Measurements from ENCODE around the gene CPSF4L.

Gene CPSF4L

DNA sequence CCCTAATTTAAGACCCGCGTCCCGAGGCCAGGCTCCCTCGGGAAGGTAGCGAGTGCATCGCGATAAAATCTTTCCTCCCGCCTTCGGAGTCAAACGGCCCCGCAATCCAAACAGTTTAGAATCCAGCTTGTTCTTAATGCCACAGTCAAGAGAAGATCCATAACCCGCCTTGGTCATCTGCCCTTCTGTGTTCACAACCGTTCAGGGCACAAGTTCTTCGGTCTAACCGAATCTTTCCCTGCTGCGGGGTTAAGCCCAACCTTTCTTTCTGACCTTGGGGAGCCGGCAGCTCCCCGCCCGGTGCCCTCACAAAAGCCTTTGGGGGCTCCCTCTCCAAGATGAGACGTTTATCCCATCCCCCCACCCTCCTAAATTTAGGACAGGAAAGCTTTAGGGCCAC, 30.3 kb downstream of the CPSF4L start:
- DNase-seq = peak; percentile 24

DNA sequence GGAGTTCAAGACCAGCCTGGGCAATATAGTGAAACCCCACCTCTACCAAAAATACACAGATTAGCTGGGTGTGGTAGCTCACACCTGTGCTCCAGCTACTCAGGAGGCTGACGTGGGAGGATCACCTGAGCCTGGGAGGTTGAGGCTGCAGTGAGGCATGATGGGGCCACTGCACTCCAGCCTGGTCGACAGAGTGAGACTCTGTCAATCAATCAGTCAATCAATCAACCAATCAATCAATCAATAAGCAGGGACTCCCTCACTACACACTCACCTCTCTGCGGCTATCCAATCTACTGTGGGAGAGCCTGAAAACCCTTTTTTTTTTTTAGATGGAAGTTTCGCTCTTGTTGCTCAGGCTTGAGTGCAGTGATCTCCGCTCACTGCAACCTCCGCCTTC, 31.6 kb downstream of the CPSF4L start:
- no peak for DNase-seq

DNA sequence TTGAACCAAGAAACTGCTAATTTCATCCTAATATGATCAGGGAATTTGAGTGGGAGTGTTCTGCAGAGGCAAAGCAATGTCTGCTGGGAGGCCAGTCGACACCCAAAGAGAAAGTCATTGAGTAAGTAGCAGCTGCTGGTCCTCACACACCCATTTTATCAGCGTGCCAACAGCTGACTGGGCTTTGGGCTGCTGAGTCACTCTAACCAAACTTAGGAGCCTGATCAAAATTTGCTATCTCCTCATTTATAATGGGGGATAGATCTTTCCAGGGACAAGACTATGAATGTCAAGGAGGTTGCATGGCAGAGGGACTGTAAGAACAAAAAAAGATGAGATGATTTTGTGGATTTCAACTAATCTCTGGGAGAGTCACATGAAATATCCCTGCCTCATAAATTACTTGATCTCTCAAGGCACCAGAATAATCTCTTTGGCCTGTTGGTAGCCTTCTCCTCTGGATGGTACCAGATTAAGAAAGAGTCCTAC, 32.9 kb downstream of the CPSF4L start:
- peak; percentile 44 for DNase-seq

DNA sequence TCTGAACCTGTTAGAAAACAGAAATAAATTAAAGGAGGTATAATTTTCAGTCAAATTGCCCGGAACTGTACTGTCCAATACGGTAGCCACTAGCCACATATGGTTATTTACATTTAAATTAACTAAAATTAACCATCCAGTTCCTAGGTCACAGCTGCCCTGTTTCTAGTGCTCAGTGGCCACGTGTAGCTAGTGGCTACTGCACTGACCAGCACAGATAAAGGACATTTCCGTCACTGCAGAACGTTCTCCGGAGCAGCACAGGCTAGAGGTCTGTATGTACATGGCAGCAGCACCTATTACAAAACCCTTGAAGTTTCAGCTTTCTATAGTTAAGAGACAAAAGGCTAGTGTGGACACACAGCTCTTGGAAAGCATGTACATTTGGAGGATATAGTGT, 33.7 kb downstream of the CPSF4L start:
- no peak for DNase-seq

DNA sequence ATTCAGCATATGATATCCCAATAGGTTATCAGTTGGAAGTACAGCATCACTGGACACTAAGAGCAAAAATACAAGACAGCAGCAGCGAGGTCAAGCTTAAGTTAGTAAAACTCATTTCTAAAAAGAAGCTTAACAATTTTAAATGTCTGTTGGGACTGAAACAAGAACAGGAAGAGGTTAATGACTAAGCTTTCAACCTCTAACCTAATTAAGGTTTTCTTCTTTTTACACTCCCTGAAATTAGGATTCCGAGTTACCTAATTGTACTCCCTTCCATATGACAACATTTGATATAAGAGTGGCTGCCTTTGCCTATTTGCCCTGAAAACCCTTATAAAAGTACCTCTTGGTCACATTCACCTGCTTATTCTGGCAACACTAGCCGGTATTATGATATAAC, 34.3 kb downstream of the CPSF4L start:
- DNase-seq = no peak

DNA sequence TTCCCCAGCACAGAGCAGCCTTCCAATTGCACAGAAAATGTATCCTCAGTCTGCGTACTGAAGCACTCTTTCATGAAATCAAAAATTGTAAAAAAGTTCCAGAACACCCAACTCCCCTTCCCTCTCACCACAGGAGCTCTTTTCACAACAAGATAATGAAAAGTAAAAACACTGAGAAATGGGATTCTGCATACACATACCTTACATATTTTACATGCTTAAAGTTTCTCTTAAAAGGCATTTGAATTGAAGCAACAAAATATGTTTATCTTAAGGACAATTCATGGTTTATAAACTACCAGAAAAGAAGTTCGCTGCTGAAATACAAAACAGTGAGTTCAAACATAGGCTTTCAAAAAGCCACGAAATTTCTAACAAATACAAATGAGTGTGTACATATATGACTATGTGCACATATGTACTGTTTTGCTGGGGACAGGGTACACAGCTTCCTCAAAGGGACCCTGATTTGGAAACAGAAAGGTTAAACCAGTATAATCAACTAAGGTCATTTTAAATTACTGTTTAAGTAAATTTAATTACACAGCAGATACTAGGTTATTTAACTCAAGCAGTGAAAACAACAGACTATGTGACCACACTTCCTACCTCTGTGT, 35.0 kb downstream of the CPSF4L start:
- DNase-seq = no peak

DNA sequence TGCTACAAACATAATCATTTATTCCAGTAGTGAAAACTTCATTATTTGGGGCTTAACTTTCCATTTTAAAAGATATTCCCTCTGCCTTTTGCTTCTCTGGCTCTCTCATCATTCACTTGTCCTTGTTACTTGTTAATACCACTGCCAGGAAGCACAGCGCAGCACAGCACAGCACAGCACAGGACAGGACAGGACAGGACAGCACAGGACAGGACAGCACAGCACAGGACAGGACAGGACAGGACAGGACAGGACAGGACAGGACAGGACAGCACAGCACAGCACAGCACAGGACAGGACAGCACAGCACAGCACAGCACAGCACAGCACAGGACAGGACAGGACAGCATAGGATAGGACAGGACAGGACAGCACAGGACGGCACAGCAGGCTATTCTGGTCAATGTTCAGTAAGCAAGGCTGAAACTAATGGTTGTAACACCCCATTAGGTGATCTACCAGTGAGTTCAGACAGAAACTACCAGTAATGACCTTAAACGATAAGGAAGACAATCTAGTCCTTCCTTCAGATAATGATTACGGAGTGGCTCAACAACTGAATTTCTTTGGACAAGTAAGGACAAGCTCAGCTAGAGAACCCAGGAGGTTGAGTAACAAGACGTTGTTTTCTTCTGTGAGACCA, 36.9 kb downstream of the CPSF4L start:
- DNase-seq = no peak

DNA sequence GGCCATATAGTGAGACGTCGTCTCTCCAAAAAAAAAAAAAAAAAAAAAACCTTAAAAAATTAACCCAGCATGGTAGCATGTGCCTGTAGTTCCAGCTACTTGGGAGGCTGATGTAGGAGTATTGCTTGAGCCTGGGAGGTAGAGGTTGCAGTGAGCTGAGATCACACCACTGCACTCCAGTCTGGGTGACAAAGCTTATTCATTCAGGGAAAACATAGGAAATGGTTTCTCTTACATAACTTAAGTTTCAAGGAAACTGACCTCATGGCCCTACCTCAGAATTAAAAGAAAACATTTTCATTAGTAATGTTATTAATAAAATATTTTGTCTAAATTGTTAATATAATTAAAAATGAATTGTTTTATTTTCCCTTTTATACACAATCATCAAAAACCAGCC, 37.4 kb downstream of the CPSF4L start:
- no peak for DNase-seq

DNA sequence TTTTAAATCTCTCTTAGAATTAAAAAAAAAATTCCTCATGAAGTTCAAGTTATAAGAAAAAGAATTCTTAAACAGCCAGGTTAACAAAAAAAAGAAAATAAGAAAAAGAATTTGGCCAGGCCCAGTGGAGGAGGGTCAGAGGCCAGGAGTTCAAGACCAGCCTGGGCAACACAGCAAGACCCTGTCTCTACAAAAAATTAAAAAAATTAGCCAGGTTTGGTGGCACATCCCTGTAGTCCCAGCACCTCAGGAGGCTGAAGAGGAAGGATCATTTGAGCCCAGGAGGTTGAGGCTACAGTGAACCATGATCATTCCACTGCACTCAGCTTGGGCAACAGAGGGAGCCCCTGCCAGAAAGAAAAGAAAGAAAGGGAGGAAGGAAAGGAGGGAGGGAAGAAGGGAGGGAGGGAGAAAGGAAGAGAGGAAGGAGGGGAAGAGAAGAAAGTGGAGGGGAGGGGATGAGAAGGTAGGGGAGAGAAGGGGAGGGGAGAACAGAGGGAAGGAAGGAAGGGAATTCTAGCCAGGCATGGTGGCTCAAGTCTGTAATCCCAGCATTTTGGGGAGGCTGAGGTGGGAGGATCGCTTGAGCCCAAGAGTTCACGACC, 38.0 kb downstream of the CPSF4L start:
- no peak for DNase-seq

DNA sequence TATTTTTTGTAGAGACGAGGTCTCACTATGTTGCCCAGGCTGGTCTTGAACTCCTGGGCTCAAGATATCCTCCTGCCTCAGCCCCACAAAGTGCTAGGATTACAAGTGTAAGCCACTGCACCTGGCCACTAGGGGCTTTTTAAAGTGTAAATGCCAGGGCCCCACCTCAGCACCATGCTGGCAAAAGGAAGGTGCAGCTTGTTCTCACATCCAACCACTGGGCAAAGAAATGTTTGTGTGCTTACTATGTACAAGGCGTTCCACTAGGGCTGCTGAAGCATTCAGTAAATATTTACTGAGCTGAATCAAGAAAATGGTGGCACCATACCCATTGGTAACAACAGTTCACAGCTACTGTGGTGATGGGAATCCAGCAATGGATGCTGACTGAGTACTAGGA, 46.2 kb downstream of the CPSF4L start:
- DNase-seq = no peak

DNA sequence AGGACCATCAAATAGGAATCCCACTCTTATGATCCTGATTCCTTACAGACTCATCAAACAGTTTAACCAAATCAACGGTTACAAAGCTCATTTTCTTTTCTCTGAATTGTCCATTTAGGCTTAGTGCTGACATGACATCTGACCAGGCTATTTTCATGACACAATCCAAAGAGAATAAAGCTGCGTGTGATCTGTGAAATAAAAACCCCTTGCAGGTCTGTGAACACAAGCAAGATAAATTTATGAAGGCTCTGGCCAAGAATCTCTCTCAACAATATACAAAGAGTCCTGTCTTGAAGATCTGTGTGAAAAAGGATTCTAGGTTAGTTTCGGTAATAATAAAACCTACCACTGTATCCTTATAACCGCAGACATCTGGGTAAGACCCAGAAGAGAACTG, 46.8 kb downstream of the CPSF4L start:
- no peak for DNase-seq

DNA sequence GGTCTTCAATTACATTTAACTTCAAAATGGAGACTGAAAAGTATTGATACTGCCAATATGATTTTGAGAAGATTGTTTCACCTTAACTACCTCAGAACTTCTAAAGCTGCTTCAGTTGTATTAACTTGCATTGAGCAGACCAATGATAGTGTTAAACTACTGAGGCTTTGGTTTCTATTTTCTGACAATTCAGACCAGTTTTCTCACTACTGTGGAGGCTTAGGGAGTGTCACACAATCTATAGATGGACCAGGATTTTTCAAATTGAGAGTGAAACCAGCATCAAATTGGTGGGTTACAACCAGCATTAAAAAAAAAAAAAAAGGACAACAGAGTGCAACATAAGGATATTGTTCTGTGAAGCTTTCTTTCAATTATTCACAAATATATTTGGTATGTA, 47.7 kb downstream of the CPSF4L start:
- no peak for DNase-seq

DNA sequence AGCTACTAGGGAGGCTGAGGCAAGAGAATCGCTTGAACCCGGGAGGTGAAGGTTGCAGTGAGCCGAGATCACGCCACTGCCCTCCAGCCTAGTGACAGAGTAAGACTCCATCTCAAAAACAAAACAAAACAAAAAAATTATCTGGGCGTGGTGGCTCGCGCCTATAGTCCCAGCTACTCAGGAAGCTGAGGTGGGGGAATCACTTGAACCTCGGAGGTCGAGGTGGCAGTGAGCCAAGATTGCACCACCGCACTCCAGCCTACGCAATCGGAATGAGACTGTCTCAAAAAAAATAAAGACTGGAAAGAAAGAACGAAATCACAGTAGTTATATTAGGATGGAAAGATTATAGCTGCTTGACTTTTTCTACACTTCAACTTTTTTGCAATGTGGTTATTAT, 49.9 kb downstream of the CPSF4L start:
- DNase-seq = no peak

DNA sequence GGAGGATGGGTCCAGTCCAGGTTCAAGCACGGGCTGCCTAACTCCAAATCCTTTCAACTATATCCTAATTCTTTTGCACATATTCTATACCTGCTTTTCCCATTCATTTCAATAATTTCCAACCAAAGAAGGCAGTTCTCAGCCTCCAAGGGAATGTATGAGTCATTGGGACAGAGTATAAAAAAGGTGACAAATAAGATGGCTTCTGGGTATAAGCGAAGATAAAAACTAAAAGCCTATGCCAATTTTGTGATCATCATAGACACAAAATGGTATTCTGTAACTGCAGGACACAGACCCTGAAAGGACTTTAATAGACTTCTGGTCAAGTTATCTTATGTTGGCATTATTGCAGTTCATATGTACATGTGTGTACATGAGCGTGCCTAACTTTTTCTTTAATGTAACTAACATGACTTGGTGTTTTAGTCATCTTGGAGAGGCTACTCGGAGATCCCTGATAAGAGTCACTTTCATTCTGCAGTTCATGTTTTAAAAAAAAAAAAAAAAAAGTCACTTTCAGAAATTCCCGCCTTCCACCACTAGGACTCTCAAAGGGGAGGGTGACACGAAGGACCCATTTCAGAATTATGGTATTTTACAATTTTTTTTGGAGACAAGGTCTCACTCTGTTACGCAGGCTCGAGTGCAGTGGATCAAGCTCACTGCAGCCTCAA, 51.5 kb downstream of the CPSF4L start:
- DNase-seq = no peak

DNA sequence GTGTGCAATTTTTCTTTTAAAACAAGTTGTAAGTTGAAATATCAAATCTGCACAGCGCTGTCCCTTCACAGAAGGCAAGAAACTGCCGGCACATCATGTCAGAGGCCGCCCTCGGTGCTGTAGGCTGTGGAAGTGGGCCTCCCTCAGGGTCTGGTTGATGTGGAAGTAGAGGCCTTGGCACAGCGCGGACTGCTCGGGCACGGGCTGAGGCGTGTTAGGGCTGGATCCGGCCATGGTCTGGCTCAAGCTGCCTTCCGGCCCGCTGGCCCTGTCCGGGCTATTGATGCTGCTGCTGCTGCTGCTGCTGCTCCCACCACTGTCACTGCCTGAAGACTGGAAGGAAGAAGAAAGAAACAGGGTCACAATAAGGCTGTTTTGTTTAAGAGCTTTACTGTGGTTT, 52.2 kb downstream of the CPSF4L start:
- DNase-seq = no peak

DNA sequence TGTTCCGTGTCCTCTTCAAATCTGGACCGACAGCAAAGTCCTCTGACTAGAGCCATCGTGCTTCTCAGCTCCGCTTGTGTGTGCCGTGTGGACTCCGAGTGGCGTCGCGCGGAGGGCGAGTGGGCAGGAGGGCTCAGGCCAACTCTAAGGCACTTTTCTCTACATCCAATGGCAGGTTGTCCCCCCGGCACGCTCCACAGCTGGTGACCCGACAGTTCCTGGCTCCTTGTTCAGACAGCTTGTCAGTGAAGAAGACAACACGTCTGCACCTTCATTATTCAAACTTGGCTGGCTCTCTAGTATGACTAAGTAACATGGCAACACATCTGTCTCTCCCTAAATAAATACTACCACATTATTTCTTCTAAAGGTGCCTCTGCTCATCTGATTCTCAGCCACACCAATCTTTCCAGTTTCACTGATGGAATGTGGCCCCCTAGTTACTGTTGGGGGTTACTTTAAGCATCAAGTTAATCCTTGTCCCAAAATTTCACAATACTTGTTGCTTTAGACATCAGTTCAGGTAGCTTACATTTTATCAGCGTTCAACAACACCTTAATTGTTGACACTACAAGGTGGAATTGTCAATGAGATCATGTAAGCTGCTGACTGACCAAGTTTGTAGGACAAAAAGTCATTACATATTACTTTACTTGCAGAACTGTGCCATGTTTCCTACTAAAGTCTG, 53.4 kb downstream of the CPSF4L start:
- DNase-seq = no peak

DNA sequence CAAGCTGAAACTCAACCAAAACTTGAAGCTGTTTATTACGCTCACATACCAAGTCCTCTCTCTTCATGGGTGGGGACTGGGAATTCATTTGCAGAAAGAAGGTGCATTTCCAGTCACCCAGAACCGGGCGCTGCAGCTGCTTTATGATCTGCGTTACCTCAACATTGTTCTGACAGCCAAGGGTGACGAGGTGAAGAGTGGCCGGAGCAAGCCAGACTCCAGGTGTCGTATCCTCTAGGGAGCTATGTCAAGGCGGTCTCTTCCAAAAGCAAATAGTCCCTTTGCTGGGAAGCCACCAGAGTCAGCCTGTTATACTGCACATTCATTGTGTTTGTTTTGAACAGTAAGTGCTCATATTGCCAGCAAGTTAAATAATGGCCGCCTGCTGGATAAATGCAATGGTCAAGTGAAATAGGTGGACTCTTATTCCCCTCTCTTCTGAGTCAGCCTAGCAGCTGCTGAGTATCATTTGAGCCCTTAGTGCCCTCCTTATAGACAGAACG, 56.2 kb downstream of the CPSF4L start:
- no peak for DNase-seq

DNA sequence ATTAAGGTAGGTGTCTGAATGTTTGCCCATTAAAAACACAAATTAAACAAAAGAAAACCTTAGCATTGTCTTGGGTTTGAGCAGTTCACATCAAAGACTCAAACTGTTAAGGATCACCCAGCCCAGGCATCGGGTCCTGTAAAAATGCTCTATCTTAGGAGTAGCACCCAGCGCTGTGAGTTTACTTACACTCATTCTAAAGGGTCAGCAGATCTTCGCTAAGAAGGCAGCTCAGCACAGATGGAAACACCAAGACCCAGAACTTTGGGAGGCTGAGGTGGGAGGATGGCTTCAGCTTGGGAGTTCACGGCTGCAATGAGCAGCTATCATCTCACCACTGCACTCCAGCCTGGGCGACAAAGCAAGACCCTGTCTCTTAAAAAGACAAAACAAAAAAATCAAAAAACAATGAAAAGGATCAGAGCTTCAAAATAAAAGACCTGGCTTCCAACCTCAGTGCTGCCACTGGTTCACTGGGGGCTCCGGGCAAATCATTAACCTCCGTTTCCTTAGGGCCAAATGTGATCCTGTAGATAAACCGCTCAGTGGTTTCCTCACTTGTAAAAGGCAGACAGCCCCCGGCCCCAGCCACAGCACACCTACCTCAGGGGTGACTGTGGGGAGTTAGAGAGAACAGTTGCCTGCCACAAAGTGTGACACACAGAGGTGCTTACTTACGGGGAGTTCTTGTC, 57.7 kb downstream of the CPSF4L start:
- DNase-seq = no peak

DNA sequence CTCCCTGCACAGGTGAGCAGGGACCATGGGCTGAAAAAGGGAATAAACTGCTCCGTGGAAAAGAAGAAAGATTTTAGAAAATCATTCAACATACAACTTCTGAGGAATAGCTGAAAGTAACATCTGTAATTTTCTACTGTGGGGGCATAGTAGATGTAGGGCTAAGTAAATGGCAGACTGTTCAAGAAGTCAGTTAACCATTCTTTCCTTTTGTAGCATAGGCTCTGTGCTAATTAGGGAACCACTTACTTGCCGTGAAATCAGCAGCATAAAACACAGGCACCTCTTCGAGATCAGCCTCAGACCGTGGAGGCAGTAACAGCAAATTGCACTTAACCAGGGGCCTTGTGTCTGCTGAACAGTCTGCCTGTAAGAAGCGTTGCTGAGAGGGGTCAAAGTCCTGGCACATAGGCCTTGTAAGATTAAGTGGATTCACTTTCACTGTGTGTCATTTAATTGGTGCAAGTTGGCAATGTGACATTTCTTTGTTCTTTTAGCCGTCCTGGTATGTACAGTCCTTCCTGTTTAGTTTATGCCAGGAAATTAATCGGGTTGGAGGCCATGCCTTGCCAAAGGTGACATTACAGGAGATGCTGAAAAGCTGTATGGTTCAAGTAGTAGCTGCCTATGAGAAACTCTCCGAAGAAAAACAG, 58.4 kb downstream of the CPSF4L start:
- no peak for DNase-seq

DNA sequence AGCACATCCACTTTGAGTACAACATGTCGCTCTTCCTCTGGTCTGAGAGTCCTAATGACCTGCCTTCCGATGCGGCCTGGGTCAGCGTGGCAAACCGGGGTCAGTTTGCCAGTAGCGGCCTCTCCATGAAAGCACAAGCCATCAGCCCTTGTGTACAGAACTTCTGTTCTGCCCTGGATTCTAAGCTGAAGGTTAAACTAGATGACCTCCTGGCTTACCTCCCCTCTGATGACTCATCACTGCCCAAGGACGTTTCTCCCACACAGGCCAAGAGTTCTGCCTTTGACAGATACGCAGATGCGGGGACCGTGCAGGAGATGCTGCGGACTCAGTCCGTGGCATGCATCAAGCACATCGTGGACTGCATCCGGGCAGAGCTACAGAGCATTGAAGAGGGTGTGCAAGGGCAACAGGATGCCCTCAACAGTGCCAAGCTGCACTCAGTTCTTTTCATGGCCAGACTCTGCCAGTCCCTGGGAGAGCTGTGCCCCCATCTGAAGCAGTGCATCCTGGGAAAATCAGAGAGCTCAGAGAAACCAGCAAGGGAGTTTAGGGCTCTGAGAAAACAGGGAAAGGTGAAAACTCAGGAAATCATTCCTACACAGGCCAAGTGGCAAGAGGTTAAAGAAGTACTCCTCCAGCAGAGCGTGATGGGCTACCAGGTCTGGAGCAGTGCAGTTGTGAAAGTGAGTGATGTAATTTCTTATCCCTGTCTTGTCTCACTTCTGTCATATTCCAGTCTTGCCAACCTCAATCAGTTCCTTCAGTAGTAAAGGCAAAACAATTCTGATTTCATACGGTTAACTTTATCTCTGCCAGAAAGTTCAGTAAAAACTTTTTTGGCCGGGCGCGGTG, 60.2 kb downstream of the CPSF4L start:
- DNase-seq = no peak

DNA sequence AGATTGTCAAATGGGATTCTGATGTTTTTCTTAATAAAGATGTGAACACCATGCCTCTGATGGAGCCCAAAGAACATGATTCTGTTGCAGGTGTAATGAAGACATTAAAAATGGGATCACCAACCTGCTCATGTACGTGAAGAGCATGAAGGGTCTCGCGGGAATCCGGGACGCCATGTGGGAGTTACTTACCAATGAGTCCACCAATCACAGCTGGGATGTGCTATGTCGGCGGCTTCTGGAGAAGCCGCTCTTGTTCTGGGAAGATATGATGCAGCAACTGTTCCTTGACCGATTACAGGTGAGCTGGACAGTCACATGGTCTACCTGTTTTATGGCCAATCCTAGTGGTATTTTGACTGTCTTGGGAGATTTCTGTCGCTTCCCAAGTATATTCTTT, 61.2 kb downstream of the CPSF4L start:
- DNase-seq = no peak
